ENCODE measurements around the gene COG5.
"Not testable (repeated sequence)": the region's sequence is repeated elsewhere in the genome, so short reads cannot be mapped to it uniquely, and the experiment has no call there.

The COG5 gene

DNA sequence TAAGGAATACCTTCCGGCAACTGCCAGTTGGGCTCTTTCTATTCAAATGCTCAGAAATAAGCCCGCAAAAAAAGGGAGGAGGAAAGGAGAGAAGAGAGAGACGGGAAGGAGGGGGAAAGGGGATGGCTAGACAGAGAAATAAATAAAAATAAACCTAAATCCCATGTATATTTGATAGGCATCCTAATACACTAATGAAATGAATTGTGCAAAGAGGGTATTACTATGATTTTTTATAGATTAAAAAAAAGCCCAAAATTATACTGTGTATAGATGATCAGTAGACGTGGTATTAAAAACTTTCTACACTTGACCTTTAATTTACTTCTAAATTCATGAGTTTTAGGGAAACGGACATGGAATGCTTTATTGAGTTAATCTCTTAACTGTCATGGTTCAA is 305.0 kb downstream of the COG5 start:
- no peak for DNase-seq

DNA sequence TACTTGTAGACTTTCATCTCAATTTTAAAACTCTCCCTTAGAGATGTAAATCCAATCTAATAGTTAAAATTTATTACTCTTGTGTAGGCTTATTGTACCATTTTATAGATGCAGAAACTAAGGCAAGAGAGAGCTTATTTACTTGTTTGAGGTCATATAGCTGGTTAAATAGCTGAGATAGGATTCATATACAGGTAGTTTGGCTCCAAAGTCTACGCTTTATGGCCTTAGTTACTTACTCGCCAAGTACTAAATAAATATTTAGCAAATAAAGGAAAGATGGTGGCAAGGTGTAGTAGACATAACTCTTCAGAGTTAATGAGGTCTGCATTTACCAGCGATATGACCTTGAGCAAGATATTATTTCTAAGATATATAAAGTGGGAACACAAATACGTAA is 308.1 kb downstream of the COG5 start:
- DNase-seq, result no peak

GRCh38 chr7:107254398-107254985 is 309.2 kb downstream of the COG5 start:
- no peak for DNase-seq

DNA sequence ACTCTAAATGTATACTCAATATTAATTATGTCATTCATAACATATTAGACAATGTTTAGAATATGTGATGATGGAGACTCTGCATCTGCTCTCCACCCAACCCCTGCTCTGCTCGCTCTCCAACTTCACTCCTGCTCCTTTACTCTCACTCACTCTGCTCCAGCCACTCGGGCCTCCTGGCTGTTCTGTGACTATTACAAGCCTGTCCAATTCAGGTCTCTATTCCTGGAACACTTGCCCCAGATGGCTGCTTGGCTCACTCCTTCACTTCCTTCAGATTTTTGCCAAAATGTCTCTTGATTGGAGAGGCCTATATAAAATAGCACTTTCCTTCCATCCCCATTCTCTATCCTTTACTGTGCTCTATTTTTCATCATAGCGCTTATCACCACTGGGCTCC is 310.1 kb downstream of the COG5 start:
- no peak for DNase-seq

GRCh38 chr7:107251963-107252362 is 311.8 kb downstream of the COG5 start:
- DNase-seq, result no peak

- DNase-seq, result no peak
Measured at GRCh38 chr7:107248551-107249316, 315.0 kb downstream of the COG5 start.

DNA sequence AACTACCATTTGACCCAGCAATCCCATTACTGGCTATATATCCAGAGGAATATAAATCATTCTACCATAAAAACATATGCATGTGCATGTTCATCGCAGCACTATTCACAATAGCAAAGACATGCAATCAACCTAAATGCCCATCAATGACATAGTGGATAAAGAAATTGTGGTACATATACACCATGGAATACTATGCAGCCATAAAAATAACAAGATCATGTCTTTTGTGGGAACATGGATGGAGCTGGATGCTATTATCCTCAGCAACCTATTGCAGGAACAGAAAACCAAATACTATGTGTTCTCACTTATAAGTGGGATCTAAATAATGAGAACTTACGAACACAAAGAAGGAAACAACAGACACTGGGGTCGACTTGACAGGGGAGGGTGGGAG is 316.9 kb downstream of the COG5 start:
- DNase-seq, result not testable (repeated sequence)

DNA sequence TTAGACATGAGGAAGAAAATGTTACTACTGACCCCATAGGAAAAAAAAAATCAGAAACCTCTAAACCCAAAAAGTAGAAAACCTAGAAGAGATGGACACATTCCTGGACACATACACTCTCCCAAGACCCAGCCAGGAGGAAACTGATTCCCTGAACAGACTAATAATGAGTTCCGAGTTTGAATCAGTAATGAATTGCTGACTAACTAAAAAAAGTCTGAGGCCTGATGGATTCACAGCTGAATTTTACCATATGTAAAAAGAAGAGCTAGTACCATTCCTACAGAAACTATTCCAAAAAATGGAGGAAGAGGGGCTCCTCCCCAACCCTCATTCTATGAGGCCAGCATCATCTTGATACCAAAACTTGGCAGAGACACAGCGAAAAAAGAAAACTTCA is 319.1 kb downstream of the COG5 start:
- no peak for DNase-seq

- DNase-seq, result no peak
Measured at GRCh38 chr7:107242267-107242666, 321.5 kb downstream of the COG5 start.

- no peak for DNase-seq
Measured at GRCh38 chr7:107237451-107237850, 326.3 kb downstream of the COG5 start.

DNA sequence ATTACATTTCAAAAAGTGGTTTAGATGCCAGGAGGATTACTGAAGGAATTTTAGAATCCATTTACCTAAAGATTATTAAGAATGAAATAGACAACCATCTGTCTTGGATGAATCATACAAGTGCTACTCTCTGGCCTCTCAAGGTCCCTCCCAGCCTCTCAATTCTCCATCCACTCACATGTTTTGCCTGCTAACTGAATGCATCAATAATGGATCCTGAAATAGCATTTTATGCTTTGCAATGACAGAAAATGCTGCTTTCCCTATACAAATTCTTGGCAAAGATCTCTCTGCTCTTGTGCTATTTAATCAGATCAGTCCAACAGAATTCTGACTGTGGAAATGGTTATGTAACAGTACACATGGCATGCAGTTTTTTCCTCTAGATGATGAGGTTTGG is 326.9 kb downstream of the COG5 start:
- no peak for DNase-seq

DNA sequence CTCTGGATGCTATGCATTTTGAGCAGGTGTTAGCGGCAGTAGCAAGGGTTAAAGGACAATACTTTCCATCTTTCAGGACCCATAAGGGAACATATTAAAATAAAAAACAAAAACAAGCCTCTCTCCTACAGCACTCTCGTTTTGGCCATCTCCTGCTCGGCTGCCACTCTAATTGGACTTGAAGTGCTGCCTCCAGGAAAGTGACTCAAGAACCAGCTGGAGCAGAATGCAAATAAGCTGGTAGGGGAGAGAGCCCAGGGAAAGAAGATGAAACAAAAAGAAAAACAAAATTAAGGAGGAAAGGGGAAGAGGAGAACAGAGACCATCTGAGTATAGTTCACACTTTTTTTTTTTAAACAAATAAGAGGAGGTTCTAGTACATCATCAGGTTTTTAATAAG is 329.3 kb downstream of the COG5 start:
- peak; percentile 52 for DNase-seq

DNA sequence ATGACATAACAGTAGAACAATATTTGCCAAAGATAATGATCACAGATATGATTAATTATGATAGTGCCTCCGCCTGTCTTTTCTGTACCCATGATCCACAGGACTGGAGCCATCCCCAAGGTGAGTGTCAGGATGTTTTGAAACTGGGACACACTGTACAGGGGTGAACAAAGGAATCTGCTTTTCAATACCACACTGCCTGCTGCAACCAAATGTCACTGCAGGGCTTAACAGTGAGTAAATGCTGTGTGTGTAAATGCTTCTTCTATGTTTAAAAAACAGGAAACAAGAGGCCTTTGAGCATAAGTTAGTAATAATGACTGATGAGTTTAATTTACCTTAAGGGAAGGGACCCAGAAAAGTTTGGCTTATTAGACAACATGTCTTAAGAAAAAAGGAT is 329.7 kb downstream of the COG5 start:
- DNase-seq, result peak; percentile 23

GRCh38 chr7:107233174-107233573 is 330.5 kb downstream of the COG5 start:
- DNase-seq, result peak; percentile 89

DNA sequence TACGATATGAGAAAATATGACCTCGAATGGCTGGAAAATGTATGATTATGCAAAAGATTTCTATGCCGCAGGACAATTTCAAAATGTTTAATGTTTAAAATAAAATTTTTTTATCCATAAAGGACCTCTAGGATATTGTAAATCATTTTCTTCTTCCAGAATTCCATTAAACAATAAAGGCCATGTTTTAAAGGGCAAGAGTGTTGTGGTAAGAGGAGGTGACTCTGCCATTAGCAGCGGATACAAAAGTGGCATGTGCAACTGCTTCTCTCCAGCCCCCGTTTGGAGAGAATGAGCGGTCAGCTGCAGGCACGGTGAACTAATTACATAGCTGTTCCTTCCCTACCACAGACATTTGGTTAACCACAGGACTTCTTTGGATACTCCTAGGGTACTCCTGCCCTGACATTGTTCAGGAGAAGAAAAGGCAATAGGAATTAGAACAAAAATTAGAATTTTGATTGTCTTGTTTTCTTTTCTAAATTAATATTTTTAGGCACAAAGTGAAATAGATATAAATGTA is 331.1 kb downstream of the COG5 start:
- DNase-seq, result peak; percentile 66

DNA sequence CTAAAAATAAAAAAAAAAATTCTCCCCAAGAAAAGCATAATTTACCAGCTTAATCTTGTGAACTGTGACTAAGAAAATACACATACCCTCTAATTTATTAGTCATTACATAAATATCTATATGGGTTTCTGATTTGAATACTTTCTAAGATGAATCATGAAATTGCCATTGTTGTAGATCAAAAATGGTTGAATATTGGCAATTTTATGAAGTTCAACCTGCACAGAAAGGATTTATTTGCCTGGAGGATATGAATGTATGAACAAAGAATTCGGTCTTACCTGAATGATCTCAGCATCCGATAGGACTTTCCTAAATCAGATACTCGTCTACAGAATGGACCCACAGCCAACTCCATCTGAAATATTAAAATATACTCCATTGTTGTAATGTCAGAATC is 333.4 kb downstream of the COG5 start:
- no peak for DNase-seq

DNA sequence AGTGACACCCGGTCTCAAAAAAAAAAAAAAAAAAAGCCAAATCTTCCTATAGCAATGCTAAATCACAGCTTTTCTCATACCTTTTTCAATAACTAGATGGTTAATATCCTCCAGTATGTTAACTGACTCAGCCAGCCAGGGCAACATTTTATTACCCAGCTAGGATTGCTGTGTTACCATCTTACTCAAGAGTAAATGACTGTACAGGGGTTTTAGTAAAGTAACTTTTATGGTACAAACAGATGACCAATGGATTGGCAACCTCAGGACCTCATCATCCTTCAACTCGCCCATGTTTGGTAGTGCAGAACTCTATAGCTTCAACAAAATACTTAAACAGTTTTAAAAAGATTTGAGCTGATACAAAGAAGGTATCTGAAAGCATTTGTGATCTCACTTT is 335.4 kb downstream of the COG5 start:
- DNase-seq, result no peak

DNA sequence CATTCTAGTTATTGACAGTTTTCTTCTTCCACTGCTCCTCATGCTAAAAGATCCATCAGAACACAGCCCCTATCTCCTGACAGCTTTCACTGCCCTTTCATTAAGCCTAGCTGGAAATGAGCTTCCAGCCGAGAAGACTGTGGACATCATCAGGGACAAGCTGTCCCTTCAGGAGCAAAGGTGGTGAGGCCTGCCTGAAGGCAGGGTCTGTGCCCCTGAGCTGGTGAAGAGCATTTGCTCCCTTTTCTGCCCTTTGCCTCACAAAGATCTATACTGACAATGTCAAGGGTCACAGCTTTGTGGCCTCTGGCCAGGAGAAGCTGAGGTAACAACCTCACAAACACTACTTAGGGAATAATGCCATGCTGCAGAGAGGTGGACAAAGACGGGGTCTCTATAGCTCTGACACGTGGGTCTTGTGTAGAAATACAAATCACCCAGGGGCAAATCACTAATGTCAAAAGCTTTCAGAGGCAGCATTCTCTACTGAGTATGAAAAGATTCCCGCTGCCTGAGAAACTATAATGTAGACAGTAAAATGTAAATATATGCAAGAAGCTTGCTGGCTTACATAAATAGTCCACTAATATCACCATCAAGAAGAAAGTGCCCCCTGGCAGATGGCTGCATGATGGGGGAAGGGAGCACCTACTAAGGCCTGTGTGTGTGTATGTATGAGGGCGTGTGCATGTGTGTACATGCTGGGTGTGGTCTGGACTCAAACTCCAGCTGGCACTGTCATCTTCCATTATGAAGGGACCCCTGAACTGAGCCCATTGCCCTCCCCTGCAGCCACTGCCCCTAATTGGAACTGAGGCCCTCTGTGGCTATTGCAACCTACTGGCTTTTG is 339.1 kb downstream of the COG5 start:
- DNase-seq, result peak; percentile 94

- not testable (repeated sequence) for DNase-seq
Measured at GRCh38 chr7:107220806-107221205, 342.9 kb downstream of the COG5 start.

- DNase-seq, result no peak
Measured at GRCh38 chr7:107220356-107220755, 343.4 kb downstream of the COG5 start.

- DNase-seq, result no peak
Measured at GRCh38 chr7:107219563-107220244, 344.0 kb downstream of the COG5 start.

DNA sequence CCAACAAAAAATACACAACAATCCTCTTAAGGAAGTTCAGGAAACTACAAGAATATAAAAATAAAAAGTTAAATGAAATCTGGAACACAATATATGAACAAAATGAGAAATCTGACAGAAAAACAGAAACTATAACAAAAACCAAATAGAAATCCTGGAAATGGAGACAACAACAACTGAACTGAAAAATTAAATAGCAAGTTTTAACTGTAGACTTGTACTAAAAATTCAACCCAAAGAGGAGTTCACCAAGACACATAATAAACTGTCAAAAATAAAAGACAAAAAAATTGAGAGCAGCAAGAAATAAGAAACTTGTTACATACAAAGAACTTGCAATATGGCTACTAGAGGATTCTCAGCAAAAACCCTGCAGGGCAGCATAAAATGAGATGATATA is 349.8 kb downstream of the COG5 start:
- no peak for DNase-seq

- DNase-seq, result no peak
Measured at GRCh38 chr7:107213193-107213788, 350.4 kb downstream of the COG5 start.

All from NCI-H69 (cell line).